GM21515 (cell line): ENCODE measurements around the gene CDH4.

Source experiments
- ATAC-seq: cut with Tn5 transposase; IDR thresholded peaks from one replicate; pipeline ENCODE4 v1.9.1; 2021; ENCODE audit not compliant: unreplicated experiment

Gene CDH4

DNA sequence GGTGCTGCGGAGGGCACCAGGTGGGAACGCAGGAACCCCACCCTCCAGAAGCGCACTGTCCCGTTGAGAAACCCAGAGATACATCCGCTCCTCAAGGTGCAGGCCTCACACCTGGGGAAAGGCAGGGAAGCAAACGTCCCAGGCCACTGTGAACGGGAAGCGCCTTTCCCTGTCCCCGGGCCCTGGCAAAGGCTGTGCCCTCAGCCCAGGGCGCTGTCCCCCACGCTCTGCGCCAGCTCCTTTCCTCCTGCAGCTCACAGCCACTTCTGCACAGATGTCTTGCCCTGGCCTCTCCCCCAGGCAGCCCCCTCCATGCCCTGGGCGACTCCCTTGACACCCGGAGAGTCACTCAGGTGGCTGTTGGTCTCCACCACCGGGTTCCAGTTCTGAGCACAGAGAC, 609.8 kb downstream of the CDH4 start:
- ATAC-seq, result no peak

DNA sequence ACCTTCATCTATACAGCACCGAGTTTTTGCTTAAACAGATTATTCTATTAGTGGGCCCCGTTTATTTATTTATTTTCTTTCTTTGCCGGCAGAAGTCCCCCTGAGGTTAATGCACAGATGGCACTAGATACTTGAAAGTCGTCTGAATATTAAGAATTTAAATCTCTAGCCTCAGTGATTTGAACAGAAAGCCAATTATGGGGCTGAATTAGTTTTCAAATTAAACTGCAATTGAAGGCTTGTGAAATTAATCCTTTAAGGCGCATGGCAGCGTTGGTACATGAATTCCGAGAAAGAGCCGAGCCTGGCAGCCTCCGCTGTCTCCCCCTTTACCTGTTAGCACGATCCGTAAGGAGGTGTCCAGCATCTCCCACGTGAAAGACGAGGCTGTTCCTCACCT, 610.8 kb downstream of the CDH4 start:
- ATAC-seq, result no peak

DNA sequence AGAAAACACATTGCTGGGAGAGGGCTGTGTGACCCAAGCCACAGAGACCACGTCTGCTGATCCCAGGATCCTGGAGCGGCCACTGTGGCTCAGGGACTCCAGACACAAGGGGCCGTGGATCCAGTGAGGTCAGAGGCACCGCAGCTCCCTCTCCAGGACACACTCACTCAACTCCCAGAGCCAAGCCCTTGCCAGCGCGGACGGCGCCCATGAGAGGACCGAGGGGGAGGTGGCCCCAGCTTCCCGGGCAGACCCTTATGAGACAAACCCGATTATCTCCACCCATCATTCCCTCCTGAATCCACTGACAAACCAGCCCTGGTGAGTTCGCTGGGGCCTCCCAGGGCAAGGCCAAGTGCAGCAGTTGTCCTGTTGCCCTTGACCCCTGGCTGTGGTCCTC, 612.4 kb downstream of the CDH4 start:
- ATAC-seq, result no peak

DNA sequence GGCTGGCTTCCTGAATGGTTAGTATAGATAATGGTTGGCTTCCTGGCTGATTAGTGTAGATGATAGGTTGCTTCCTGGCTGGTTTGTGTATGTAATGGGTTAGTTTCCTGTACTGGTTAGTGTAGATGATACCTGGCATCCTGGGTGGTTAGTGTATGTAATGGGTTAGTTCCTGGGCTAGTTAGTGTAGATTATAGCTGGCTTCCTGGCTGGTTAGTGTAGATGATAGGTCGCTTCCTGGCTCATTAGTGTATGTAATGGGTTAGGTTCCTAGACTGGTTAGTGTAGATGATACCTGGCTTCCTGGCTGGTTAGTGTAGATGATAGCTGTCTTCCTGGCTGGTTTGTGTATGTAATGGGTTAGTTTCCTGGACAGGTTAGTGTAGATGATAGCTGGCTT, 613.3 kb downstream of the CDH4 start:
- no peak for ATAC-seq

DNA sequence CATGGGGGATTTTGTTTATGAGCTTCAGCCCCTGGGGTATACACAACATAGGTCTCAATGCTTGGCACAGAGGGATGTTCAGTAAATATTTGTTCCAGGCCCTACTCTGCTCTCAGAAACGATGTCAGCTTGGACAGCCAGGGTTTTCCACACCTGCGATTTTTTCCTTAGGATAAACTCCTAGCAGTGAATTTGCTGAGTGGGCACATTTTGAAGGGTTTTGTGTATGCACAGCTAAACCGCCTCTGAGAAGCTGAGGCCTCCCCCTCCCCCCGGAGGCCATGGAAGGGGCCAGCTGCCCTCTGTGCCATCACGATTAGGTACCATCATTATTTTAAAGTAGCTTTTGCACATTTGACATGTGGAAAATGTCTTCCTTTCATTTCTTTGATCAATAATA, 614.1 kb downstream of the CDH4 start:
- ATAC-seq, result no peak

DNA sequence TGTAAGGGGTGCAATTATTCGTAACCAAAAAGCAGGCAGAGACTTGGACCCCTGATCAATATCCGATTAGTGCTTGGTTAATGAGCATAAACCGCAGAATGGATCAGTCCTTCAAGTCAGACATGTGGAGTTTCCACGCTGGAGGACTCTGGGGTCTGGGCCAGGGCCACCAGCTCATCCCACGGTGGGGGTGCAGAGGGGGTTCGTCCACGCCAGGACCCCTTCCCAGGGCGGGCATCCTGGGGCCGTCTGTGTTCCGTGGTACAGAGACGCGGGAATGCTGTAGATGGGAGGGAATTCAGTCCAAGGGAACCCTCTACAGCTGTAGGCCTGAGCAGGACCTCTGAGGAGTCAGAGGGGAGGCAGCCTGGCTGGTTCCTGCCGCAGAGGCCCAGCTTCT, 615.9 kb downstream of the CDH4 start:
- ATAC-seq, result no peak

DNA sequence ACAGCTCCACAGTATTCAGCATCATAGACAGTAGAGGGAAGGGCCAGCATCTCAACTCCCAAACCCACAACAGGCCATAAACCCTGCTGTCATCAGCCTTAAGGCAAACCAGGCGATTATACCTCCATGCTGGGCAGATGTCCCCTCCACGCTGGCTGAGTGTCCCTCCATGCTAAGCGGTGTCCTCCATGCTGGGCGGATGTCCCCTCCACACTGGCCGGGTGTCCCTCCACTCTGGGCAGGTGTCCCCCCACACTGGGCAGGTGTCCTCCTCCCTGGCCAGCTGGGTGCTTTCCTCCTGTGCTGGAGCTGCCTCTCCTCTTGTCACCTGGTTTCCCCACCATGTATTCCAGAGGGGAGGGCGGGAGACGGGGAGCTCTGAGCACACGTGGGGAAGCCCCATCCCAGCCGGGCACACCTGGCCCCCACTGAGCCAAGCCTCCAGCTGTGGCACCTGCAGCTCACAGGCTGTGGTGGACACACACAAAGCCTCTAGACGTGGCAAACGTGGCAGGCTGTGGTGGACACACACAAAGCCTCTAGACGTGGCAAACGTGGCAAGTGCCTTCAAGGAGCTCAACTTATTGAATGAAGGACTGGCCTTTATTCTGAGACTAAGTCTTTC, 616.5 kb downstream of the CDH4 start:
- no peak for ATAC-seq

DNA sequence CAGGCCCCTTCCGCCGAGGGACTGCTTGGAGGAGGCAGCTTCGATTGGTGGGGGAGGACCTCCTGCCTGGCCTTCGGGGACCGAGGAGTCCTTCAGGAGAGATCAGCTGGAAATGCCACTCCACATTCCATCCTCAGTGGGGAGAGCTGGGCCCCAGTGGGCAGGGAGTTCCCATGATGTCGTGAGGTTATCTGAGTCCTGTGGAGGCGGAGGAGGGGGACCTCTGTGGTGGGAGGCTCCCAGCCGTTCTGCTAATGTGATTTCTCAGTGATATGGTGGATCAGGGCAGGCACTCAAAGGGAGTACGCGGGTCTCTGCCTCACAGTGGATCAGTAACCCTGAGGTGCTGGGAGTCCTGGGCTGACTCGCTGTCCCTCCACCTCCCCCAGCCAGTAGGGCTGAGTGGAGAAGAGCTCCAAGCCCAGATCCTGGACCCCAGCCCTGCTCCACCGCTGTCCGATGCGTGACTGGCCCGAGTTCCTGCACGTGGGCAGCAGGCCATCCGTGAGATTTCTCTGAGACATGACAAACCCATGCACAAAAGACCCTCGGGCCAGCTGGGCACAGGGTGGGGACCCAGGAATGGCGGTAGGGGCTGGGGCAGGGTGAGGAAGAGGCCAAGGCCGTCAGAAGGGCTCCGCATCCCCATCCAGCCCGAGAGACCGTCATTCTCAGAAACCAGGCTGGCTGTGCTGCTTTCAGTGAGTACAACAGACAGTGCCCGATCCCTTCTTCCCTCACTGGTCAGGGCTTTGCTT, 617.9 kb downstream of the CDH4 start:
- ATAC-seq, result no peak

DNA sequence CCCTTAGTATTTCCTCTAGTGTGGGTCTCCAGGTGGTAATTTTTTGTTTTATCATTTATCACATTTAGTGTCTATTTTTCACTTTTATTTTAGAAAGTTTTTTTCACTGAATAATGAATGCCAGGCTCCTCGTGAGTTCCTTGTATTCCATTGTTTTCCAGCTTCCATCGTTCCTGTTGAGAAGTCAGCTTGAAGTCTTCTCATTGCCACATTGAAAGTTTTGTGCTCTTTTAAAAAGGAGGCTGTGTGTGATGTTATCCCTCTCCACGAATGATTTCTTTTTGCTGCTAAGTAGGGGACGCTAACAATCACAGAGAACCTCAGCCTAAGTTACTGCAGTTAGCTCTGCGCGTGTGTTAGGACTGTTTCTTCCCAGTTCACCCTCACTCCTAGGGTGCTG, 619.1 kb downstream of the CDH4 start:
- no peak for ATAC-seq

DNA sequence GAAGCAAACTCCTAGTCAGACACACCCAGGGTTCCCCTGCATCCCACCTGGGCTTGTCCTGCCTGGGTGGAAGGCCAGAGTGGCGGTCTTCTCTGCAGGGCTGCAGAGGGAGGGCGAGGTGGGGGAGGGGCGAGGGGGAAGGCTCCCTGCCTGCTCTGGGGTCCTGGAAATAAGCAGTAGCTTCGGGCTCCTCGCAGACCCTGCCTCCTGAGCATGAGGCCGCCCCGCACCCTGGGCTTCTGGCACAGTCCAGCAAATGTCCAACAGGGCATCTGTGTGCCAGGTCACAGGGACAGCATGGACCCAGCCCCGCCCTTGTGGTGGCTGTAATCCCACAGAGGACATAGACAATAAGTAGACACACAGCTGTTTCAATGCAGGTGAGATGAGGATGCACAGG, 619.9 kb downstream of the CDH4 start:
- no peak for ATAC-seq

DNA sequence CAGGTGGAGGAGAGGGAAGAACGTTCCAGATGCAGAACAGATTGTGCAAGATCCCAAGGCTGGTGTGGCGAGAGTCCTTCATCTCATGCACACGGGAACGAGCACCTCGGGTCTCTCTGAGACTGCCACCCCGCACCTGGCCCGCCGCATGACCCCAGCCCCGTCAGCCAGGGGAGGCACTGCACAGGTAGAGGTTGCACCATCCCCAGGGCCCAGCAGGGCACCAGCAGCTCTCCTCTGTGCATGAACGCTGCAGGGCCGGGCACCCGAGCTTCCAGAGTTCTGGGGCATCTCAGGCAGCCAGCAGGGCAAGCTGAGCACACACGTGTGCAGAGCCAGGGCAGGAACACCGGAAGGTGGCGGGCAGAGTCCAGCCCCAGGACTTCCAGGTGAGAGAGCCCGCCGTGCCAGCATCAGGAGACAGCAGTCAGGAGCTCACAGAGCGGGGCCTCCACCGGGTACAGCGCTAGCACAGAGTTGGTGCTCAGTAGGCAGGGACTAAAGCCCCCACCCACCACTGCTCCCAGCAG, 620.4 kb downstream of the CDH4 start:
- ATAC-seq, result no peak

DNA sequence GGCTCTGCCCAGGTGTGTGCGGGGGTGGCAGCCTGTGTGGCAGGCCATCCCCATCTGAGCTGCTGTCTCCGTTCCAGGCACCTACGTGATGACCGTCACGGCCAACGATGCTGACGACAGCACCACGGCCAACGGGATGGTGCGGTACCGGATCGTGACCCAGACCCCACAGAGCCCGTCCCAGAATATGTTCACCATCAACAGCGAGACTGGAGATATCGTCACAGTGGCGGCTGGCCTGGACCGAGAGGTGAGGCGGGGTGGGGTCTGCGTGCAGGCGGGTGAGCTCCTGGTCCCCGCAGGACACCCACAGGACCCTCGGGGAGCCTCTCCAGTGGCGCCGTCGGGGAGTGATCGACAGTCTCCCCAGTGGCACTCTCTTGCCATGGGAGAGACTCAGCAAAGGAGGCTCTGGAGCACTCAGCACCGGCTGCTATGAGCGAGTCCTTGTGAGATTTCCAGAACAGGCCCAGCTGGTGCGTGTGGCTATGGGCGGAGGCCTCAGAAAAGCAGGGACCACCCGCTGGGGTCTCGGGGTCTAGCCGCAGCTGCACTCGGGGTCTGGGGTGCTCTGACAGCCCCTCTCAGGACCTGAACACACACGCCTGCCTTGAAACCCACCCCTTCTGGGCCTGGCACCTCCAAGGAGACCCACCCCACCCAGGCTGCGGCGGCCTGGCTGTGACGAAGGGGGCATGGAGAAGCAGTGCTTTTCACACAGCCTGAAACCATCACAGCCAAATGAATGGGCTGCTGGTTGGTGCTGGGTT, 621.8 kb downstream of the CDH4 start:
- ATAC-seq, result no peak

DNA sequence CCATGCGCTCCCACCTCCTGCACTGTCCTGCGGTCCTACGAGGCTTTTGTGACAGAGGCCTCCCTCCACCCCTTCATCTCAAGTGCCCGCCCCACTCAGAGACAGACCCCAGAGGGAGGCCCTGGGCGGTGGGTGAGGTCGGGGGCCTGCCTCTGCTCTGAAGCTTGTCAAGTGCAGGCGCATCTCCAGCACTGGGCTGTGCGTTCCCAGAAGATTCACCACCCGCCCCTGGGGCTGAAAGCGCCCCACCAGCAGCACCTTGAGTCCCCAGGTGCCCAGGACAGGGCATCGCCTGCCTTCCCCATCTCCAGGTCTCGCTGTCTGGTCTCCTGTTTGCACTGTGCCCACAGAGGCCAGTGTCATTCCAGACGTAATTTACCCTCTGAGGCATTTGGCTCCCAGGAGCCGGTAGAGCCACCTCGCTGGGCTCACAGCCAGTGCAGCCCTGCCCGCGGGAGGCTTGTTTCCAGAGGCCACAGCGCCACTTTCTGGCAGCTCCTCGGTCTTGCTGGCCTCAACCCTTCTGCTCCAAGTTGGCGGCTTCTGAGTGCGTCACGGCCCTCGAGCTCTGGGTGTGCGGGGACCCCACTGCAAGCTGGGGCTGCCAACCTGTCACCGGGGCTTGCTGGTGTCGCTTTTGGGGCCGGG, 622.5 kb downstream of the CDH4 start:
- ATAC-seq, result no peak

DNA sequence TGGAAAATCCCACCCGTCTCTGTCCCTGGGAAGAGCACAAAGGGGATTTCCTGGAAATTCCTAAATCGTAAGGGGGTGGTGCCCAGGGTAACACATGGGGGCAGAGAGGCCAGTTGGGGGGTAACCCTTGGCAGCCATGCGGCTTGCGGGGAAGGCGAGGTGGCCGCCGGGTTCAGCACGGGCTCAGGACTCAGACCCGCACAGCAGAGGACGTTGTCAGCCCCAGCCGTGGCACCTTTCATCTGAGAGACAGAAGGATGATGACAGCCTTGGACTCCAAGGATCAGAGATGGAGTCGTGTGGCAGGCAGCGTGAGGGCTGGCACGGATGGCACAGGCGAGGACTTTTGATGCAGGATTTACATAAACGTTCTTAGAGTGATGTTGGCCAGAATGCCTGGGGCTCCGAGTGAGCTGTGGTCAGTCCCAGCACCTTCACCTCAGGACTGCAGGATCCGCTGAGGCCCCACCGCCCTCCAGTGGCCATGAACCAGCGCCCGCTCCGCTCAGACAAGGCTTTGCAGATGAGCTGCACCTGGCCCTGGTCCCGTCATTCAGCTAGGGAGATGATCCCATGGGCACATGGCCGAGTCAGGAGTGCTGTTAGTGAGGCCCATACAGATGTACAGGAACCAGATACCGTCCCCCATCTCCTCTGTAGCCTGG, 623.3 kb downstream of the CDH4 start:
- ATAC-seq, result no peak

DNA sequence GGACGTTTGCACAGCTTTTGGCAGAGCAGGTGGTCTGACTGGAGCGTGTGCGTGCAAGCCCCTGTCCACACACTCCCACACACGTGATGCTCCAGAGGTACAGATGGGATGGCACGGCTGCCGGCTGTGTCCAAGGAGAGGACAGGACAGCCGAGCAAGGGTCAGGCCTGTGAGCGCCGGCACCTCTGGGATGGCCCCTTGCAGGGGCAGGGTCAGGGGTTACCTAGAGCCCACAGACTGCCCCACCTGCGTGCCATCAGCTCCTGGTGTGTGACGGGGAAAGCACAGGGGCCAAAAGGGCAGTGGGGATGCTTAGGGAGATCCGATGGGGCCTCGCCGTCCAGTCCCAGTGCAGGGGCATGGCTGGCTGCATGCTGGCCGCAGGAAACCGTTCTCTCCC, 623.9 kb downstream of the CDH4 start:
- no peak for ATAC-seq

DNA sequence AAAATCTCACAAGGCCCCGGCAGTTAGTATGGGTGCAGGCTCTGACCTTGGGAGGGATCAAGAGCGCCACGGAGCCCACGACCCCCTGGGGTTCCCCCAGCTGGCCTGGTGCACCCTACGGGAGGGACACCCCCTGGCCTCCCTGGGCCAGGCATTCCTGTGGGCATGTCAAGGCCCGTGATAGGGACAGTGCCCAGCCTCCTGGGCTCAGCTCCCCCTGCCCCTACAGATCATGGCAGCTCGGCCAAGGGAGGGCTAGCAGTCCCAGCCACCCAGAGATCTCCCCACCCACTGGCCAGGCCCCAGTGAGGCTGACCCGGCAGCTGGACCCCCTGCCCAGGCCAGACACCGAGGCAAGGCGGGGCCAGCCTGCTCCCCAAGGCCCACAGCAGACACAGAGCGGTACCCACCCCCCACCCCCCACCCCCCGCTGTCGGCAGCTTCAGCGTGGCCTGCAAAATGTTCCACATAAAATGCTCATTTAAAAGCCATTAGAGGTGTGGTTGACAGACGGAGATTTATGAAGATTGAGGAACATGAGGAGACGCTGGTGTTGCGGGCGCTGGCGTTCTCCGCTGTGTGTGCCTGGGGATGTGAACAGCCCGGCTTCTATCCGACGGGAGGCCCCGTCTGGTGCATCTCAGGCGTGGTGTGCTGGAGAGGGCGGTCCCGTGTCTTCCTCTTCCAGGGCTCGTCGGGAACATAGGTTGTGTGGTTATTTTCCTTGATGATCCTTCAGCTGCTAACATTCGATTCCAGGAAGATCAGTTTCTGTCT, 625.1 kb downstream of the CDH4 start:
- no peak for ATAC-seq

DNA sequence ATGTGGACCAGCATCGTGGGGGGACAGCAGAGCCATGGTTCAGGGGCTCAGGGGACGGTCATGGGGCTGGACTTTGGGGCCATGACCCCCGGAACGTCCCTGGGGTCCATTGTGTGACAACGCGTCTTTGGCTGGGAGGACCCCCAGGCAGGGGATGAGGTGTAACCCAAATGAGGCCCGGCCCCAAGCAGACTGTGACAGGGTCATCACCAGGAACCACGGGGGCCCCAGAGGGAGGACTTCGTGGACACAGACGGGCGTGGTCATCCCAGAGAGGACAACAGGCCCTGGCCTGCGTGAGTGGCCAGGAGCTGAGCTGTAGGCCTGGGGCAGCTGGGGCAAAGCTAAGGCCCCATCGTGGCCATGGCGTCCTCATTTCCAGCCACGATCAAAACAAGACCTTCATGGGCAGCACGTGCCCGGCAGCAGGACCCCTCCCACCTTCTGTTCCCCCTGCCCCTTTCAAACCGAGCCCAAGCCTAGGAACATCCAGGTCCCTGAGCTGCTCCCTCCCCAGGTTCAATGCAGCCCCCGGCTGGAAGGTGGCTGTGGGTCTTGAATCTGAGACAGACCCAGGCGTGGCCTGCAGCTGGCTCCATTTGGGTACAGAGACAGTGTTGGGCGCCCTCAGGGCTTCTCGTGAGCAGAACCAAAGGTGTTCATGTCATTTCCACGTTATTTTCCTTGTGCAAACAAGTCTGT, 625.9 kb downstream of the CDH4 start:
- no peak for ATAC-seq

DNA sequence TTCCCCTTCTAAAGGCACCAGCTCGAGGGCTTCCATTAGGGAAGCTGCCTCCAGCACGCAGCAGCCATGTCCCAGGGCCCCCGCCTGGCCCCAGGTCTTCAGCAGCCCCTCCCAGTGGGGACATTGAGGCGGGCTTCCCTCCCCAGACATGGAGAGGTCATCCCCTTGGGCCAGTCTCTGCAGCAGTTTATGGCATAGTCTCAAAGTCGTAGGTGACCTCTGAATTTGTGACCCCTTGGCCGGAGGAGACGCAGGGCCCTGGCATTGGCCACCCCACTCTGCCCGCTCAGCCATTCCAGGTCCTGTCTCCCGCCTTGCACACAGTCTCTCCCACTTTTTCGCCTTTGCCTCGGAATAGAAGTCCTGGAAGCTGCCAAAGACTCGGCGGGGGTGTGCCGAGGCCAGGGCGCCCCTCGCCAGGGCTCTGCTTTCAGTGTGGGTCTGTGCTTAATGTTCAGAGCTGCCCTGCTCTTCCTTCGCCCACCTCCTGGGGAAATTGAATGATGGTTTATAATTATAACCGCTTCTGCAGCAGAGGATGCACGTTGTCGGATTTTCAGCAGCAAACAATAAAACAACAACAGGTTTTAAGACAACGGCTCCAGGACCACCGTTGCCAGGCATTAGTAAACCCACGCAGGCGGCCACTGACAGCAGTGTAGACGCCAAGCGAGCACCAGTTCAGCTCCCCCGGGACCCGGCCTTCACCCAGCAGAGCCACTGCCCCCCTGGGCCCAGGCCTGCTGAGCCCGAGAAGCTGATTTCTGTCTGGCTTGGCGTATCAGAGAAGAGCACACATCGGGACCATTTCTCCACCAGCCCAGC, 626.6 kb downstream of the CDH4 start:
- no peak for ATAC-seq

DNA sequence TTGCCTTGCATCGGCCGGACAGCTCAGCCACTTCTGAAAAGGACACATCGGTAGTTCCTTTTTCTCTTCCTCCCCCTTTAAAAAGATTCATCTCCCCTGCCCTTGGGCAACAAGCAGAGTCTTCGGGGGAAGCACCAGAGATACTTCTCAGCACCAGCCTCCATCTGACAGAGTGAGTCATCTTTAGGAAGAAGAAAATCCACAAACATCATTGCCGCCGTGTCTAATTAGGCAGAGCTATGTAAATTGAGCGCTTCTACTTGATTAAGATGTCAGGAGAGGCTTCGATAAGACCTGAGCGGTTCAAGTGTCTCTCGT, 627.2 kb downstream of the CDH4 start:
- ATAC-seq, result no peak
